ENCODE data around the gene HEPN1.
A peak's percentile ranks its signal among the peaks of the same experiment; 100 is the strongest.

HEPN1 gene

GRCh38 chr11:124878759-124879492 is 40.1 kb upstream of the HEPN1 start:
- H3K4me3 ChIP-seq (ENCODE audit: low read depth, low read length): no peak overlapping the region
- TF ChIP-seq CTCF (IDR thresholded peaks at IDR 0.05; ENCODE audit: control insufficient read depth, extremely low read depth, insufficient read depth): no peak
- DNase-seq (ENCODE audit: low read depth): no peak

GRCh38 chr11:124879493-124880289 is 39.4 kb upstream of the HEPN1 start:
- no peak for DNase-seq (ENCODE audit: low read depth)
- H3K4me3 ChIP-seq (ENCODE audit: low read depth, low read length): no peak overlapping the region
- TF ChIP-seq CTCF (IDR thresholded peaks at IDR 0.05; ENCODE audit: control insufficient read depth, extremely low read depth, insufficient read depth): no peak

GRCh38 chr11:124880290-124880611 is 38.8 kb upstream of the HEPN1 start:
- TF ChIP-seq CTCF (IDR thresholded peaks at IDR 0.05; ENCODE audit: control insufficient read depth, extremely low read depth, insufficient read depth): no peak
- DNase-seq (ENCODE audit: low read depth): no peak
- H3K4me3 ChIP-seq (ENCODE audit: low read depth, low read length): no peak overlapping the region

GRCh38 chr11:124880958-124881357 is 38.1 kb upstream of the HEPN1 start:
- H3K4me3 ChIP-seq (ENCODE audit: low read depth, low read length): no peak overlapping the region
- no peak for DNase-seq (ENCODE audit: low read depth)
- TF ChIP-seq CTCF (IDR thresholded peaks at IDR 0.05; ENCODE audit: control insufficient read depth, extremely low read depth, insufficient read depth): no peak

- TF ChIP-seq CTCF (IDR thresholded peaks at IDR 0.05; ENCODE audit: control insufficient read depth, extremely low read depth, insufficient read depth): no peak
- peak; percentile 80 for DNase-seq (ENCODE audit: low read depth)
- H3K4me3 ChIP-seq (ENCODE audit: low read depth, low read length): no peak overlapping the region
These were observed 36.5 kb upstream of the HEPN1 start for GRCh38 chr11:124882339-124883071.

GRCh38 chr11:124884340-124884739 is 34.7 kb upstream of the HEPN1 start:
- no peak for TF ChIP-seq CTCF (IDR thresholded peaks at IDR 0.05; ENCODE audit: control insufficient read depth, extremely low read depth, insufficient read depth)
- no peak overlapping the region for H3K4me3 ChIP-seq (ENCODE audit: low read depth, low read length)
- no peak for DNase-seq (ENCODE audit: low read depth)
